Epidermal melanocyte (primary cell): Measurements from ENCODE around the gene ACO1.
"Not testable (repeated sequence)": the region's sequence is repeated elsewhere in the genome, so short reads cannot be mapped to it uniquely, and the experiment has no call there.

ENCODE experiments used
- DNase-seq: peaks from one replicate; pipeline ENCODE4 v3.0.0; 2011; ENCODE audit warnings: low spot score; ENCODE audit not compliant: insufficient read length

Gene ACO1

DNA sequence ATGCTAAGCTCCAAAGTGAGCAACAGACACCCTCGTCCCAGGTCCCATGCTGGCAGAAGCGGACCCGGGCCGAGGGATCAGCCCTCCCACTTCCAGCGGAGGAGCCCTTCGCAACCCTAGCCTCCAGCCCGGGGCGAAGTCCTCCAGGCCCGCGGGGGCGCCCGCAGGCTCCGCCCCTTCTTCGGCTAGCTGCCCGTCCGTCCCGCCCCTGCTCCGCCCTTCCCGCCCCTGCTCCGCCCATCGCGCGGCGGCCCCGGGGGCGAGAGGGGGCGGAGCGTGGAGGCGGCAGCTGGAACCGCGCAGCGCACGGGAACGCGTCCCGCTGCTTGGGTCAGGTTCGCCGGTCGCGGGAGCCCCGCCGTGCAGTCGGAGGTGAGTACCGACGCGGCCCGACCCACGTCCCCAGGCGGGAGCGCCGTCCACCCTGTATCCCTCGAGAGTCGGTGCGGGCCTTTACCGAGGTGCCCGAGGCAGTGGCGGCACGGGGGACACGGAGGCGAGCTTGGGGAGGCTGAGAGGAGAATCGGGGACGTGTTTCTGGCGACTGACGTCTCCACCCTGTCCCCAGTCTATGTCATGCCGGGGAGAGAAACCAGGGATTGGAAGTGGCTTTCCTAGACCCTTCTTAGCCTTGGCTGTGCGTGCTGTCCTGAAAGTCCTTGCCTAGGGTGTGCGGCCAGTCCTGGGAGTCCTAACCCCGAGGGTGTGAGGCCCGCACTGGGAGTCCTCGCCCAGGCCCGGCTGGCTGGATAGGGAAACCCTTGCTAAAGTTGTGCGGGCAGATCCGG lies at the start of gene ACO1:
ACO1 (plus strand) TSS at position 280 of the 788 bp plus-strand sequence. CDS start 20,864 bp downstream, outside the sequence.
- DNase-seq, result peak; percentile 74

DNA sequence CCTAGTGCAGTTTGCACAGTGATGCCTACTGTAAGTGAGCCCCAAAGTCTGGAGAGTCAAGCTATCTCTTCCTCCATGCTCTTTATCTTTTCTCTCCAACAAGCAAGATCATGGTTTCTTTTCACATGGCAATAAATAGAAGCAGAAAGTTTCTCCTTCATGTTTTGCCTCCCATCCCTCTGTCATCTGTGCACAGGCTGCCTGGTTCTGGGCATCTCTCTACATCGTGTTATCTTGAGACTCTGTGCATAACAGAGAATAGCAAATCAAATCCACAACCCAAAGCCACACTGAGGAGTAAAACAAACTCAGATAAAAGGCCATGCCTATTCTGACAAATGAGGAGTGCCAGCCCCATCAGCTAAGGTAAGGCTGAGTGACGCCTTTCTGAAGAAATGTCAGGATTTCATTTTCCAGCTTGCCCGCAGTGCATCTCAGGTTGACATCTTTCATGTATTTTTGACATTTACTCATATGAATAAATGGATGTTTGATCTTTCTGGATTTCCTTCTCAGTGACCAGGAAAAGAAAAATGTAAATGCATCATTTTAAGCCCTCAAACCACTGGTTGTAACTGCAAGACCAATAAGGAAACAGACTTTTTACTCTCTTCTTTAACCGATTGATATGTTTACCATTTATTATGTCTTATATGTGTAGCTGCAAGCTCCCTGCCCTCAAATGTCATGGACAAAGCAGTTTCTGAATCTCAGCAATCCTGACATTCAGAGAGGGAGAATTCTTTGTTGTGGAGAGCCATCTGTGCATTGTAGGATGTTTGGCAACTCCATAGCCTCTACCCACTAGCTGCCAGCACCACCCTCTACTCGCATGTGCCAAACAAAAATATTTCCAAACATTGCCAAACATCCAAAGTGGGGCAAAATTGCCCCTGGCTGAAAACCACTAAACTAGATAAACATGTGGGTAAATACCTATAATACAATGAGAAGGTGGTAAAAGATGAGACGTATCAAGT lies 49.2 kb upstream of the ACO1 start:
- DNase-seq, result no peak

DNA sequence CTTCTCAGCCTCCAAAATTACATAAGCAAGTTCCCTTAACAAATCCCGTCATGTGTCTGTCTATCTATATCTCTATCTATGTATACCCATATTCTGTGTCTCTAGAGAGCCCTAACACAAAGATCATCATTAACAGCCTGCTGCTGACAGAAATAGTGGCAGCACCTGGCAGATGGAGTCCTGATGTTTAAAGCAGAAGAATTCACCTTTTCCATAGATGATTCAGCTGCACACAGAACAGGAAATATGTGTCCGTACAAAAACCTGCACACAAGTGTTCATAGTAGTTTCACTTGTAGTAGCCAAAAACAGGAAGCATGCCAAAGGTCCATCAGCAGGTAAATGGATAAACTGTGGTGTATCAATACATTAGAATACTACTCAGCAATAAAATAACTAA lies 45.0 kb upstream of the ACO1 start:
- DNase-seq, result no peak

DNA sequence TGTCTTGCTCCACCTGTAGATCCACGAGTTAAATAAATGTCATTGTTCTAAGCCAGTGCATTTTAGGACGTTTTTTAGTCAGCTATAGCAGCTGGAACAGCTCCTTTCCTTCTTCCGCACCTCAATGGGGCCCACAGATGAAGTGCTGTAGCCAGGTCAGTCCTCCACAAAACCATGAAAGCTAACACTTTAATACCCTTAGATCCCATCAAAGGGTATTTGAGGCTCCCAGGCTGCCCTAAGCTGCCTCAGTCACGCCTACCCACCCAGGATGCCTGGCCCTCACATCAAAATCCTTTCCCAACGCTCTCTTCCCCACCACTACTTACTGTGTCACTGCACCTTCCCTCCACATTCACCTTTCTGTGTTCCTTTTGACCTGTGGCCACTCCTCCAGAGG lies 44.1 kb upstream of the ACO1 start:
- no peak for DNase-seq

DNA sequence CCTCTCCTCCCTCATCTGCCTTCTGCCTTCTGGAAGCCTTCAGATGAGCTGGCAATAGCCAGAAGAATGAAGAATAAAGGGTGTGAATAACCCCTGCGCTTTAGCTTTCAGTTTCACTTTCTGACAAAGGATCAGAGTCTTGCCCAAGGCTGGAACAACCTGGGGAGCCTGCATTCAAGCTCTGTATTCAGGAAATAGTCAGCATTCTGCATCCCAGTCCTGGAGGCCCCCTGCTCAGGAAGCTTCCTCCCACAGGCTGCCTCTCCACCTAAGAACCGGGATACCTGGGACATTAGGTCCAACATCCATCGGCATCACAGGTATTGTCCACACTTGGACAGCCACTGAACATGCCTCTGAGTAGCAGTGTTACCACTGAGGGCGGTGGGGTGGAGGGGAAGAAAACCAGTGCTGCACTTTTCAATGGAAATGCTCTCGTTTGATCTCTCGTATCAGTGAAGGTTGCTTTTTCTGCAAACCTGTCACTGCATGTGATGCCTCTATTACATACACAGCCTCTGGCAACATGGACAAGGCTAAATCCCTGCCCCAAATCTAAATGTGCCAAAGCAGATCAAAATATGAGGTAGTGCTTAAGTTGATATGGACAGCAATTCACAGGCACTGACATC lies 39.8 kb upstream of the ACO1 start:
- DNase-seq, result no peak

DNA sequence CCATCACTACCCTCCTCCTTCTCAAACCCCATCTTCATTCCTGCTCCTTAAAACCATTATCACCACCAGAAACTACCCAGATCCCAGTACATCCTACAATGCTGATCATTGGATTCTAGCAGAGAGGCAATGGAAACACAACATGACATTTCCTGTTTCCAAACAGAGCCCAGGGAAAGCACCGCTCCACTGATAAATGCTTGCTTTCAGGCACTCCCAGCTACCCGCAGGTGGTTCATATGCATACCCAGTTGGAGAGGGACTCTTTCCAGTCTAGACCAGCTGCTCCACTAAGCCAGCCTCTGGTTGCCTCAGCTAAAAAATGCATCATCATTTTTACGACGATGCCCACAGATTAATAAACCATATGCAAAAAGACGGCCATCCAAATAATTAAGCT lies 39.2 kb upstream of the ACO1 start:
- DNase-seq, result no peak

DNA sequence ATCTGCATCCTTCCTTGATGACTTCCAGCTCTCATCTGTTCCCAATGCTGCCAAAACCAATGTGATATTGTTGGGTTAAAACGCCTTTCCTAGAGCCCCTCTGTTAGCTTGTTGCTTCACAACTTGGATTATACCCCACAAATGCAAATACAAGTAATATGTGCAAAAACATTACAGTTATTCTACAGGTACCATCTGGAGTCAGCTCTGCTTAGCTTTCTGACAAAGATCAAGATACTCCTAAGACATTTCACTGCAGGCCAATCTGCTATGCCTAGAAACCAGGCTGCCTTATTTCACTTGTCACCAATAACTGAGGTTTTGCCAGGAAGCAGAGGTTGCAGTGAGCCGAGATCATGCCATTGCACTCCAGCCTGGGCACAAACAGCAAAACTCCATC lies 36.9 kb upstream of the ACO1 start:
- no peak for DNase-seq

DNA sequence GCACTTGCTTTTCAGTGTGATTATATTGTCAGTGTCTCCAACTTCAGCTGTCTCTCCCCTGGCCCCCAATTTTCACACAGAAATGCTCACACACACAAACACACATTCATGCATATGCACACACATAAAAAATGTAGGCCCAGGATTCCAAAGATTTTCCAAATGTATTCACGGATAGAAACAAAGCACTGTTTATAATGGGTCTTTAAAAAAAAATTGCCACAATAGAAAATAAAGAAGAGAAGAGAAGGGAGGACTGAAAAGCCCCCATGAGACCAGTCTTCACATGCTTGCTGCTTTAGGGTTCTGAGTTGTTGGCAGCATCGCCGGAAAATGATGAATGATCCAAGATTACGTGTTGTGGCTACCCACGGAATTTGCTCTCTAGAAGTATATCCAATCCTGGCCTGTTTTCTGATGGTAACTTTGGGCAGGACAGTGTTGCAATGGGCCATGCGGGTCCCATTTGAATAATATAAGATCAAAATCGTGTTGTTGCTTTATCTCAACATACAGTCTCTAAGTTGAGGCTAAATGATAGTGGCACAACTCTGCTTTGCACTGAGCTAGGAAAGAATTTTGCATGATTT lies 36.2 kb upstream of the ACO1 start:
- DNase-seq, result no peak

DNA sequence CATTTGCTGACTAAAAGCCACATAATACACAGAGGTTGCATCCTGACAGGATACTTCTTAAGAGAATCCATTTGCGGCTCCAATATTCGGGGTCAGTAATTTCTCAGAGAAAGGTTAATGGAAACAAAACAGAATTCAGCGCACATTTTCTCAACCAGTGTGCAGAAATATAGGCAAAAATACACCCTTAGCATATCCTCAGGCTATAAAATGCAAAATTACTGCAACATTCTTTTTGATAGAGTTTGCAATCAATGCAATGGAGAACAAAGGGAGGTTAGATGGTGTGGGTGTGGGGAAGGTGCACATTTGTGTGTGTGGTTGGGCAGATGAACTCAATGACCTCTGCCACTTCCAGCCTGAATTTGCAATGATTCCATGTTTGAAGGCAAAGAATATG lies 35.4 kb upstream of the ACO1 start:
- no peak for DNase-seq

DNA sequence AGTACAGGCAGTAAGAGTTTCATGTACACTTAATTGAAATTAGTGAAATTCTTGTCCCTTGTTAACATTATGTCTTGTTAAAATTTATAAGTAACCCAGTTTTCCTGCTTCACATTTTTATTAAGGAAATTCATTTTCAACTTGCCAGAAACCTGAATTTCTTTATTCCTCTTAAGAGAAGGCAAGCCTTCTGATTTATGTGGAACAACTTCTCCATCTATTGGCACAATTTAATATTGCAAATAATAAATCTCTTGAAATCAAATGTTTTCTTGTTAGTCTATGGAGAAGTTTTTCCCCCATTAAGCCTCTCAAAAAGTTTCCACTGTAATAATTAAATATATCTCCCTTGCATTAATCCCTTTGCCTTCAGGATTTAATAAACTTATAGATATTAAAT lies 33.8 kb upstream of the ACO1 start:
- DNase-seq, result no peak

DNA sequence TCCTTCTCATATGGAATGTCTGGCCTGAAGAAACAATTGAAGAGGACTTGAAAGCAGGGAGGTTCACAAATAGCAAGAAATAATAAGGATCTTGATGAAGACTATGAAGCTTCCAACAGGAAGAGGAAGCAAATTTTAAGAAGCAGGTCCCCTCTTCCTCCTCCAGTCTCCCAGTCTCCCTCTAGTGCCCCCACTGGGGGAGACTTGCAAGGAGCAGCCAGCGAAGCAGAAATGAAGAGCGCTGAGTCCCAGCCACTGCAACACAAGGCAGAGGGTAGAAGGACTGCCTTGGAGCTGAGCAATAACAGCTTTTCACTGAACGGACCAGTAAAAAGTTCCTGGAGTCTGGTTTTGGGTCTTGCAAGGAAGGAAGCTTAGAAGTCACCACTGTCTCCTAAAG lies 32.6 kb upstream of the ACO1 start:
- DNase-seq, result no peak

DNA sequence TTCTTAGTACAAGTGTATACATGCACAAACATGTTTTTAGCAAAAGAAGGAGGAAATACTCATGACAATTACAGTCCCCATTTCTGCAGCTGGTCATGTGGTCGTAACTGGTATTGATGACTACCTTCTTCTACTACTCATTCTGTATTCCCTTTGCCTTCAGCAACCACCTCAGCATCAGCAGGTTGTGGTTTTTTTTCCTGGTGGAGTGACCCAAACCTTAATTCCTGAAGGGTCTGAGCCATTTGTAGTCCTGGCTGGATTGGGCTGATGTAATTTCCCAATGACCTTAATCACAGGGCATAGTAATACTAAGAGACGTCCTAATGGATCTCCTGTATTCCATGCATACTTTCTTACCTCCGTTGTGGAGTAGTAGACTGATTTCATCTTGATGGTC lies 31.0 kb upstream of the ACO1 start:
- not testable (repeated sequence) for DNase-seq

DNA sequence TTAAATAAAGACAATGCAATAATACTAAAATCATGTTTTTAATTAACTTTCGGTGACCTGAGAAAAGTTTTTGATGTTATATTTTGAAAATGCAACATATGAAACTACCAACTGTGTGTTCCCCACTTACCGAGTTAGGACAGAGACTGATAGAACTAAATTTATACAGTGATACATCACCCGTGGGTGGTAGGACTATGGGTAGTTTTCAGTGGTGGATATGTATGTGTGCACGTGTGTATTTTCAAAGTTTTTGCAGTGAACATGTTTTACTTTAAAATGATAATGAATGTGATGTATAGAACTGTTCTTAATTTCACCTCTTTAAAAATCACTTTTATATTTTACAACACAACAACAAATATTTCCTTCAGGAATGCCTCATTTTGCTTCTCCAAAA lies 25.0 kb upstream of the ACO1 start:
- DNase-seq, result no peak

DNA sequence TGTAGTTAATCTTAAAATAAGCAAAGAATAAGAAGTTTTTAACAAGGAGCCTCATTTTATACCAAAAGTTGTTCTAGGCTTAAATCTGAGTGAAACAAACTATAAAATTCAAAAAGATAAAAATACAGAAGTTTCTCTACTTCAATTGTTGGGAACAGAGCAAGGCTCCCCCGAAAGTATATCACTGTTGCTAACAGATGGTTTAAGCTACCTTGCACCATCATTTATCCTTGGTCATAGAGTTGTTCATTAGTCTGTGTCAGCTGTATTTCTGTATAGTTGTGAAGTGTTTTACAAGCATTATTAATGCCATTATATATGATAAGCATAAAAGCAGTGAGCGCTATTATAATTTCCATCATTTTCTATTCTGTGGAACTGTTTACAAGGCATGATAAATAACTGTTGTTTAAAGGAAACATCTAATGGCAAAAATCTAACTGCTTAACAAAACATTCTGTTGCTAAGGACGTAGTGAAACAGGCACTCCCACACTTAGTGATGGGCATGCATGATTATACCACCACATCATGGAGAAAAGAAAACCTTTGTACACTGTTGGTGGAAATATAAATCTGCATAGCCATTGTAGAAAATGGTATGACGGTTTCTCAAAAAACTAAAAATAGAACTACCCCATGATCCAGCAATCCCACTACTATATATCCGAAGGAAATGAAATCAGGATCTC lies 23.3 kb upstream of the ACO1 start:
- DNase-seq, result no peak

DNA sequence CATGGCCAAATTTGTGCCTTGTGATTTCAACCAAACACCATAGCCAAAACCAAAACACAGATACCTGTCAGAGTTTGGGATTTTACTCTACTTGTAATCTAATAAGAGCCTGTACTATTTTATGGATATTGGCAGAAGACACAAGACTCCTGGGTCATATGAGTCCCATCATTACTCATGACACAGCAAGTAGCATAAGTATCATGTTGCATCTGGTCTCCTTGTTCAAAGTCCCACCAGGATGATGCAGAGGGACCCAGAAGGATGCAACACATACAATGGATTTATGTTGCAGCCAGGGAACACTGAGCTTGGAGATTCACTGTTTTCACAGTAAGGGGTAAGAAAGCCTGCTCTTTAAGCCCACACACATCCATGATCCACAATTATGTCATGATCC lies 13.2 kb upstream of the ACO1 start:
- DNase-seq, result no peak

DNA sequence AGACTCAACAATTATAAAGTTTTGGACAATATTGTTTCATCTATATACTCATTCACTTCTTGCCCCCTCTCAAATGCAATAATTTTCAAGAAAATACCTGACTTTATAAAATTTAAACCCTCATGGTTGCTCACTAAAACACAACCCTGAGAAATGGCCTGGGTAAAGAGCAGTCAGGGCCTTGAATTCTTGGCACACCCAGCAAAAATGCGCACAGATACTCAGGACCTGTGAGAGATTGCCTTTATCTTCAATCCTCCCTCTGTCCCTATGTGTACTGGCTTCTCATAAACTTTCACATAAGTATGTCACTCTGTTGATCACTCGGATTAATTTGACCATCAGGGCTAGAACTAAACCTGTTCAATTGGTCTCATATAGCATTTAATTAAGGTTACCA lies 12.8 kb upstream of the ACO1 start:
- no peak for DNase-seq

DNA sequence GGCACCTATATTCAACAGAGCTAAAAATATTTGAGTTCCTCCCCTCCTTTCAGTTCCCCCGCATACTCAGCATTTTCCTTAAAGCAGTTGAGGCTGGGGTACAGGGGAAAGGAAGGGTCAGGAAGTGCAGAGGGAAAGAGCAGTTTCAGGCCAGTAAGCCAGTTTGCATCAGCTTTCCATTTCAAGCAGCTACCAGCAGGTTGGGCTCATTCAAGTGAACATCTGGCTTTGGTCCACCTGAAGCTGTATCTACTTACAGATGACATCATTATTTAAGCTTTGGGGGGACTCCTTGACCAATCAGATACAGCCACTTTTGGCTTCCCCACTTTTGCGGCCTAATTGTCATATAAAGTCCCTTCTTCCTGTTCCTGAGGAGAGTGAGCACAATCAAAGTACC lies 8.2 kb upstream of the ACO1 start:
- no peak for DNase-seq

DNA sequence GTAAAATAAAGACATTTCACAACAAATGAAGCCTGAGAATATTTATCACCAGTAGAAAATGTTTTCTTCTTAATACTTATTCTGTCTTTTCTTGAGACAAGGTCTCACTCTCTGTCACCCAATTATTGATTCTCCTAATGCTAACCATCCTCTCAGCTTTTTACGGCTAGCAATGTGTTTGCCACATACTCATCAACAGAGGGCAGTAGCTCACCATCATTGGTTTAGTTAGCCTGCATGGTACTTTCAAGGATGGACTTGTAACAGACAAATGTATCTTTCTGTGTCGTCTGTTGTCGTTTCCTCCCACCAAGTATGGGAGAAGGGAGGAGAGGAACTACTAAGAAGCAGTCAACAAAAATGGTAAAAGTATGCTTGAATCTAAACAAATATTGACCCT lies 5.9 kb upstream of the ACO1 start:
- peak; percentile 34 for DNase-seq

DNA sequence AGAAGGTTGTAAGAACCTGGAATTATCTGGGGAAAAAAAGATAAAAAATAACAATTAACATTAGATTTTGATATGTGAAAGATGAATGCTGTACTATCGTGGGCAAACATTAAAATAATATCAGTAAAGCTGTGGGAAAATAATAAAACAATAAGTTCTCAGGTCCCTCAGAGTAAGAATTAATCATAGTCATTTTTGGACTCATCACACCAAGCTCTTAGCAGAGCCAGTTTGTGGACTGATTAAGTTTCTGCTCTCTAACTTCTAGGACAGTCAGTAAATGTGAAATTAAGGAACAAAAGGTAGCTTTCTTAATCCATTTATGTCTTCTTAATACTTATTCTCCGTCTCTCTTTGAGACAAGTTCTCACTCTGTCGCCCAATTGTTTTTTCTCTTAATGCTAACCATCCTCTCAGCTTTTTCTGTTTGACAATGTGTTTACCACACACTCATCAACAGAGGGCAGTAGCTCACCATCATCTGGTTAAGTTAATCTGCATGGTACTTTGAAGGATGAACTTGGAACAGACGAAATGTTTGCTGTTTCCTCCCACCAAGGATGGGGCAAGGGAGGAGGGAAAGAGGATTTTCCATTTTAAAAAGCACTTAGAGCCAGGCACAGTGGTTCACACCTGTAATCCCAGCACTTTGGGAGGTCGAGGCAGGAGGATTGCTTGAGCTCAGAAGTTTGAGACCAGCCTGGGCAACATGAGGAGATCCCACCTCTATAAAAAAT lies 5.3 kb upstream of the ACO1 start:
- peak; percentile 57 for DNase-seq

DNA sequence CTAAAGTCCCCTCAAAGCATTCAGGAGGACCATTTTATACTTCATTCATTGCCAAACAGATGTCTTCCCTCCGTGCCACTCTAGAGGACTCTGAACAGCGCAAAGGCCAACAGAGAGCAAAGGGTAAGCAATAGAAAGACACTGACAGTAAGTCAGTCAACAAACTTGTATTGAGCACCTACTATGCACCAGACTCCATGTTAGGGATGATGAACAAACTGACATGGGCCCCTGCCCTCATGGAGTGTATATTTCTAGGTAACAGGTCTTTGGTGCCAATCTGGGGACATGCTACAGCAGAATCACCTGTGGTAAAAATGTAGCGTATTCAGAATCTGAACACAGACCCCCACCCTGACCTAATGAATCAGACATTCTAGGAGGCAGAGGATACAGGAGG lies 3.5 kb upstream of the ACO1 start:
- no peak for DNase-seq
